Osteoblast (primary cell): ENCODE measurements around the gene RNF217. TPM values are rescaled to one million over a fixed set of nuclear protein-coding genes. Genes with fewer than 3 reads are reported as not detected.
A peak's percentile ranks its signal among the peaks of the same experiment; 100 is the strongest.

Experiments used
- DNase-seq: peaks from one replicate; pipeline ENCODE4 v3.0.0; 2011; ENCODE audit warnings: low spot score, mixed read lengths; ENCODE audit not compliant: insufficient read length; ENCODE audit errors: missing footprints
- H2AFZ ChIP-seq: 2 replicates; pipeline ENCODE4 v1.6.0; 2011; ENCODE audit warnings: mild to moderate bottlenecking, low read length
- H3K27ac ChIP-seq: 2 replicates; pipeline ENCODE4 v1.5.1; 2011; ENCODE audit warnings: mild to moderate bottlenecking, low read depth, low read length, moderate library complexity
- H3K27me3 ChIP-seq: 2 replicates; pipeline ENCODE4 v1.6.0; 2012; ENCODE audit warnings: mild to moderate bottlenecking, control low read depth, inconsistent platforms, low read length, moderate library complexity; ENCODE audit not compliant: insufficient read depth
- H3K36me3 ChIP-seq: 2 replicates; pipeline ENCODE4 v1.5.1; 2011; ENCODE audit warnings: mild to moderate bottlenecking, low read length, control low read depth, moderate library complexity; ENCODE audit not compliant: insufficient read depth
- H3K4me1 ChIP-seq: 2 replicates; pipeline ENCODE4 v1.5.1; 2011; ENCODE audit warnings: mild to moderate bottlenecking, low read length, control low read depth, moderate library complexity; ENCODE audit not compliant: insufficient read depth
- H3K4me2 ChIP-seq: 2 replicates; pipeline ENCODE4 v1.6.0; 2011; ENCODE audit warnings: mild to moderate bottlenecking, low read length; ENCODE audit not compliant: insufficient read depth
- H3K4me3 ChIP-seq: fragments of 200-600 bp; sonication (generic); 3 replicates; pipeline ENCODE4 v1.5.1; 2012; ENCODE audit warnings: mild to moderate bottlenecking, low read length, inconsistent platforms; ENCODE audit not compliant: insufficient read depth
- H3K79me2 ChIP-seq: 2 replicates; pipeline ENCODE4 v1.6.0; 2012; ENCODE audit warnings: mild to moderate bottlenecking, low read length, control low read depth, inconsistent platforms; ENCODE audit not compliant: insufficient read depth
- H3K9me3 ChIP-seq: 2 replicates; pipeline ENCODE4 v1.5.1; 2011; ENCODE audit warnings: low read depth, low read length, control low read depth
- H4K20me1 ChIP-seq: 2 replicates; pipeline ENCODE4 v1.6.0; 2012; ENCODE audit warnings: mild to moderate bottlenecking, low read length, control low read depth; ENCODE audit not compliant: insufficient read depth
- total RNA-seq: library from RNA; depleted of rRNA; stranded (reverse); fragments of >200 nt; gene quantifications from 2 replicates; pipeline ENCODE4 v1.2.3, GENCODE V29; 2012
- TF ChIP-seq, protein P1 (sequence below): IDR thresholded peaks from 2 replicates; pipeline ENCODE4 v1.5.1; 2011; ENCODE audit warnings: mild to moderate bottlenecking, low read depth, low read length, moderate library complexity; ENCODE audit errors: extremely low read depth

Gene RNF217
- total RNA-seq, 1 donor = 22.8 TPM

DNA sequence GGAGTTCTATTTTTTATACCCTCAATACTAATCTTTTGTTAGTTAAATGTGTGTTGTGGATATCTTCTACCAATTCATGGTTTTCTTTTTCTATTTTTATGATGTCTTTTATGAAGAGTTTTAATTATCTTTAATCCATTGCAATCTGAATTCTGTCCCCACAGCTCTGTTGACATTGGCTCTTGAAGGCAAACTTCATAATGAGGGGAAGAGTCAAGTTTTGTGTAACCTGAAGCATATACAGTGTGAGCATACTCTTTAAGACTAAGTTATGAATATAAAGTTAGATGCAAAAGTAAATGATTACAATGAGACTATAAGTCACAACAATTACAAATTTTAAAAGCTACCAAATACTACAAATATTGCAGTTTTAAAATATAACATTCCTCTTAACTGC, 34.2 kb downstream of the RNF217 start:
- Histone ChIP-seq H4K20me1 (peaks cover 4% of the 10 kb centered on the region), H3K27ac (no peak overlapping the region), H3K9me3 (no peaks in the 10 kb centered on the region), H3K4me1 (peaks cover 28% of the 10 kb centered on the region), H3K27me3 (no peaks in the 10 kb centered on the region), H3K4me2 (no peak overlapping the region), H3K79me2 (peaks cover 55% of the 10 kb centered on the region), H3K4me3 (no peak overlapping the region), H3K36me3 (no peaks in the 10 kb centered on the region), H2AFZ (no peak overlapping the region)
- TF ChIP-seq, protein P1, sequence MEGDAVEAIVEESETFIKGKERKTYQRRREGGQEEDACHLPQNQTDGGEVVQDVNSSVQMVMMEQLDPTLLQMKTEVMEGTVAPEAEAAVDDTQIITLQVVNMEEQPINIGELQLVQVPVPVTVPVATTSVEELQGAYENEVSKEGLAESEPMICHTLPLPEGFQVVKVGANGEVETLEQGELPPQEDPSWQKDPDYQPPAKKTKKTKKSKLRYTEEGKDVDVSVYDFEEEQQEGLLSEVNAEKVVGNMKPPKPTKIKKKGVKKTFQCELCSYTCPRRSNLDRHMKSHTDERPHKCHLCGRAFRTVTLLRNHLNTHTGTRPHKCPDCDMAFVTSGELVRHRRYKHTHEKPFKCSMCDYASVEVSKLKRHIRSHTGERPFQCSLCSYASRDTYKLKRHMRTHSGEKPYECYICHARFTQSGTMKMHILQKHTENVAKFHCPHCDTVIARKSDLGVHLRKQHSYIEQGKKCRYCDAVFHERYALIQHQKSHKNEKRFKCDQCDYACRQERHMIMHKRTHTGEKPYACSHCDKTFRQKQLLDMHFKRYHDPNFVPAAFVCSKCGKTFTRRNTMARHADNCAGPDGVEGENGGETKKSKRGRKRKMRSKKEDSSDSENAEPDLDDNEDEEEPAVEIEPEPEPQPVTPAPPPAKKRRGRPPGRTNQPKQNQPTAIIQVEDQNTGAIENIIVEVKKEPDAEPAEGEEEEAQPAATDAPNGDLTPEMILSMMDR = no peak
- DNase-seq = no peak

DNA sequence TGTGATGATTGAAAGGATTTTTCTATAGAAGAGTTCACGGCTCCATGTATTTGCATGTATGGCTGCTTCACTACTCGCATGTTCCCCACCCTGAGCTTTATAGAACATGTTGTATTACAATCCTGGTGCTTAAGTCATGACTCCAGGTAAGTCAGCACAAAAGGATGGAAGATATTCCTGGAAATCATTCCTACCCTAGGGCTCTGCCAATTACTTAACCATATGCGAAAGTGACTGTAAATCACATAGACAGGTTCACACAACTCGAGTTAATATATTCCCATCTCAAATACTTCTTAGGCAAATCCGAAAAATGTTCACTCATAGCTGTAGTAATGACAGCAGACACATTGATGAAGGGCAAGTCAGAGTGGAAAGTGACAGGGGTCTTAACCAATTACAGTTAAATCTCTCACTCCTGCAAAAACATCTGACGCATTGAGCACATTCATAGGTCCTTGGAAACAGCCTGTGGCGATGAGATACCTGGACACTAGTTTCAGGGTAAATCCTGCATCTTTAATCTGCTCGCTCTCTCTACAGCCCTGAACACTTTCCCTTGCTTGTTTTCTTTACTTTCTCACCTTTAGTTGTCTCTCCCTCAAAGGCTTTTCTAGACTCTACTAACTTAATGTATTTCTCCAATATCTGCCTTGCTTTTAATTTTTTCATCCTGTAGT, 35.1 kb downstream of the RNF217 start:
- Histone ChIP-seq H3K27ac (no peak overlapping the region), H3K9me3 (no peaks in the 10 kb centered on the region), H3K4me3 (no peak overlapping the region), H3K79me2 (peaks cover 57% of the 10 kb centered on the region), H3K4me2 (no peak overlapping the region), H3K36me3 (no peaks in the 10 kb centered on the region), H3K27me3 (no peaks in the 10 kb centered on the region), H2AFZ (no peak overlapping the region), H4K20me1 (peaks cover 4% of the 10 kb centered on the region), H3K4me1 (peaks cover 37% of the 10 kb centered on the region)
- no peak for DNase-seq
- TF ChIP-seq, protein P1 = no peak

DNA sequence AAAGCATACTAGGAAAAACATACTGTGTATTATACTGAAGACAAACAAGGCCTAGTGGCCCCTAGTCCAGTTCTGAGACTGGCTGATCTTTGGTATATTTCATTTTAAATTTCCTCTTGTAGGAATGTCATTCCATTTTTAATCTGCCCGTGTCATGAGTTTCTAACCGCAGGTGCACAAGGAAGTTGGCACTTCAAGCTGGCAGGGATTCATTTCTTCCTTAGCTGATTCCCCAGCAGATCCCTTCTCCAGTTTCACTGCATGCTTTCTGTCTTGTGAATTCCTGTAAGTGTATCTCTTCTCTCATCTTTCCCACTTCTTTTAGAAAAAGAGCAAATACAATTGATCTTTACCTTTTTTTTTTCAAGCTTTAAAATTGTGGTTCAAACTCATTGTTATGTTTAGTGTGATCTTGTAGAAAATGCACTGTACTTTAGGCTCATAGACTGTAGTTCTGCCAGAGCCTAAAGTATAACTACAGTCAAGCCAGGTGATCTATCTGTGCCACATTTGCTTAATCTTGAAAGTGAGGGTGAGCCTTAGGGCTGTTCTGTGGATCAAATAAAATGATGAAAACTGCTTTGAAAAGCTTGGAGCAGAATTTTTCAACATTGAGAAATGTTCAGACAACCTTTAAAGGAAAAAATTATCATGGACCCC, 37.0 kb downstream of the RNF217 start:
- peaks cover 56% of the 10 kb centered on the region for H3K79me2 ChIP-seq
- H2AFZ ChIP-seq = no peak overlapping the region
- H3K36me3 ChIP-seq = no peaks in the 10 kb centered on the region
- TF ChIP-seq, protein P1 = no peak
- H4K20me1 ChIP-seq = peaks cover 6% of the 10 kb centered on the region
- H3K27me3 ChIP-seq = no peaks in the 10 kb centered on the region
- H3K9me3 ChIP-seq = no peaks in the 10 kb centered on the region
- no peak overlapping the region for H3K4me2 ChIP-seq
- H3K27ac ChIP-seq = no peak overlapping the region
- H3K4me1 ChIP-seq = peaks cover 38% of the 10 kb centered on the region
- no peak overlapping the region for H3K4me3 ChIP-seq
- DNase-seq = no peak

DNA sequence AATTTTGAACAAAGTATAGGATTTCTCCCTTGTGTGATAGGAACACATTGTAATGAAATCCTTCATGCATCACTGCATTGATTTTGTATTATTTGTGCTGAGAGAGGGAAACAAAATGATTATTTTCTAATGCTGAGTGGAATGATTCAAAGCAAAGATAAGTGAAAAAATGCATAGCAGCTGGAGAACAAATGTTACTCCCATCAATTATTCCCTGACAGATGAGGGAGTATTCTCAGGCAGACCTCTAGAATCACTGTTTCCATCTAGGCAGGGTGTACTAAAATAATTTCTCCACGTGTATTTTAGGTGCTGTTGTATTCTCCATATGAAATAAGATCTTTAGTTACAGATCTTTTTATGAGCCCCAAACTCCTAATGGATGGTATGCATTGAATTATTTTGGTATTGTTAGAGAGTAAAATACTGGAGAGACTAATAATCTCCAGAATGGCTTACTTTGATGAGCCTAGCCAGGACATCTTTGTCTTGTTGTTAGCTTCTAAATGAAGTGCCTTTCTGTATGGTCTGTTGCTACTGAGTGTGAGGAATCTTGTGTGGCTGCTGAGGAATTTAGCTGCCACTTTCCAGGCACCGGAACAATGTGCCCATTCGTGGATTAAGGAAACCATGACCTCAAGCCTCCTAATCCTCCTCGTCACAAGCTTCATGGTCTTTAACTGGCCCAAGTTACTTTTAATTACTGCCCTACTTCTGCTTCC, 39.6 kb downstream of the RNF217 start:
- peaks cover 24% of the 10 kb centered on the region for H3K4me1 ChIP-seq
- H3K79me2 ChIP-seq = peaks cover 55% of the 10 kb centered on the region
- H3K4me2 ChIP-seq = peak overlapping the region; percentile 78
- no peak for DNase-seq
- peak overlapping the region; percentile 43 for H2AFZ ChIP-seq
- peak overlapping the region; percentile 55 for H3K27ac ChIP-seq
- no peaks in the 10 kb centered on the region for H3K36me3 ChIP-seq
- TF ChIP-seq, protein P1 = no peak
- H3K9me3 ChIP-seq = no peaks in the 10 kb centered on the region
- H4K20me1 ChIP-seq = peaks cover 8% of the 10 kb centered on the region
- no peaks in the 10 kb centered on the region for H3K27me3 ChIP-seq
- H3K4me3 ChIP-seq = peak overlapping the region; percentile 64
